CD1c-positive myeloid dendritic cell (primary cell): ENCODE results near the gene RAB6A.
A peak's percentile ranks its signal among the peaks of the same experiment; 100 is the strongest.
"Not testable (repeated sequence)": the region's sequence is repeated elsewhere in the genome, so short reads cannot be mapped to it uniquely, and the experiment has no call there.

ENCODE experiments used
- DNase-seq: peaks from one replicate; pipeline ENCODE4 v3.0.0-alpha.2; 2016; ENCODE audit errors: extremely low spot score

Gene RAB6A

GRCh38 chr11:73760679-73761402 is at the start of gene RAB6A:
TSS of gene RAB6A (minus strand) at chr11:73761074. CDS start at chr11:73760635, 439 bp downstream.
- peak; percentile 100 for DNase-seq

- no peak for DNase-seq
Measured at GRCh38 chr11:73810637-73811036, 49.8 kb upstream of the RAB6A start.

- DNase-seq = no peak
Measured at GRCh38 chr11:73808052-73808451, 47.2 kb upstream of the RAB6A start.

- DNase-seq = no peak
Measured at GRCh38 chr11:73804712-73805111, 43.8 kb upstream of the RAB6A start.

GRCh38 chr11:73801136-73801535 is 40.3 kb upstream of the RAB6A start:
- DNase-seq = no peak

- DNase-seq = no peak
Measured at GRCh38 chr11:73800276-73800806, 39.5 kb upstream of the RAB6A start.

- no peak for DNase-seq
Measured at GRCh38 chr11:73797457-73797856, 36.6 kb upstream of the RAB6A start.

- DNase-seq = no peak
Measured at GRCh38 chr11:73795925-73796632, 35.2 kb upstream of the RAB6A start.

- no peak for DNase-seq
Measured at GRCh38 chr11:73792584-73792983, 31.7 kb upstream of the RAB6A start.

- no peak for DNase-seq
Measured at GRCh38 chr11:73789279-73789670, 28.4 kb upstream of the RAB6A start.

GRCh38 chr11:73787643-73788558 is 27.0 kb upstream of the RAB6A start, which contains the start of gene MRPL48:
TSS of gene MRPL48 (plus strand) at chr11:73787874. CDS start at chr11:73787972, 98 bp downstream.
- peak; percentile 86 for DNase-seq

- DNase-seq = no peak
Measured at GRCh38 chr11:73787051-73787642, 26.3 kb upstream of the RAB6A start.

GRCh38 chr11:73785467-73785866 is 24.6 kb upstream of the RAB6A start:
- not testable (repeated sequence) for DNase-seq

GRCh38 chr11:73784734-73785133 is 23.9 kb upstream of the RAB6A start:
- DNase-seq = no peak

GRCh38 chr11:73784080-73784634 is 23.3 kb upstream of the RAB6A start:
- DNase-seq = no peak

GRCh38 chr11:73783483-73784020 is 22.7 kb upstream of the RAB6A start:
- no peak for DNase-seq

- no peak for DNase-seq
Measured at GRCh38 chr11:73781303-73781702, 20.4 kb upstream of the RAB6A start.

GRCh38 chr11:73779084-73779902 is 18.4 kb upstream of the RAB6A start:
- DNase-seq = peak; percentile 98

GRCh38 chr11:73770811-73771210 is 9.9 kb upstream of the RAB6A start:
- DNase-seq = not testable (repeated sequence)

- no peak for DNase-seq
Measured at GRCh38 chr11:73766763-73767162, 5.9 kb upstream of the RAB6A start.
